Mesendoderm (in vitro differentiated cells): ENCODE data around the gene GPR62.

ENCODE experiments used
- DNase-seq: peaks from one replicate; pipeline ENCODE4 v3.0.0; 2013
- H2AK5ac ChIP-seq: 2 replicates; pipeline ENCODE4 v1.6.1; 2013; ENCODE audit warnings: low read length, inconsistent platforms
- H2BK120ac ChIP-seq: 2 replicates; pipeline ENCODE4 v1.6.1; 2013; ENCODE audit warnings: low read depth, mild to moderate bottlenecking, low read length, moderate library complexity, mixed read lengths
- H2BK15ac ChIP-seq: replicated peaks from 2 replicates; pipeline ENCODE4 v1.6.1; 2013; ENCODE audit warnings: low read depth, mild to moderate bottlenecking, moderate library complexity
- H2BK5ac ChIP-seq: 2 replicates; pipeline ENCODE4 v1.6.1; 2013; ENCODE audit warnings: low read length, inconsistent platforms
- H3K18ac ChIP-seq: 2 replicates; pipeline ENCODE4 v1.6.1; 2013; ENCODE audit warnings: mild to moderate bottlenecking, low read length, mixed read lengths
- H3K23ac ChIP-seq: one replicate; pipeline ENCODE4 v1.6.1; 2013; ENCODE audit warnings: low read length
- H3K27ac ChIP-seq: 2 replicates; pipeline ENCODE4 v1.5.1; 2013; ENCODE audit warnings: low read depth, mild to moderate bottlenecking, inconsistent platforms, low read length, moderate library complexity
- H3K27me3 ChIP-seq: 2 replicates; pipeline ENCODE4 v1.6.1; 2013; ENCODE audit warnings: low read length, control low read depth, mild to moderate bottlenecking, inconsistent platforms; ENCODE audit not compliant: insufficient read depth, poor library complexity
- H3K36me3 ChIP-seq: 2 replicates; pipeline ENCODE4 v1.6.1; 2013; ENCODE audit warnings: low read length, inconsistent platforms; ENCODE audit not compliant: control insufficient read depth, insufficient read depth
- H3K4ac ChIP-seq: one replicate; pipeline ENCODE4 v1.6.1; 2013; ENCODE audit warnings: low read depth, mild to moderate bottlenecking, low read length, moderate library complexity
- H3K4me1 ChIP-seq: 2 replicates; pipeline ENCODE4 v1.6.1; 2013; ENCODE audit warnings: low read depth, low read length, inconsistent platforms; ENCODE audit not compliant: control insufficient read depth
- H3K4me2 ChIP-seq: 2 replicates; pipeline ENCODE4 v1.6.1; 2013; ENCODE audit warnings: low read length
- H3K4me3 ChIP-seq: 2 replicates; pipeline ENCODE4 v1.5.1; 2013; ENCODE audit warnings: mild to moderate bottlenecking, low read length
- H3K56ac ChIP-seq: one replicate; pipeline ENCODE4 v1.6.1; 2013; ENCODE audit warnings: low read length
- H3K79me1 ChIP-seq: 2 replicates; pipeline ENCODE4 v1.6.1; 2013; ENCODE audit warnings: low read length, inconsistent platforms
- H3K79me2 ChIP-seq: 2 replicates; pipeline ENCODE4 v1.6.1; 2013; ENCODE audit warnings: mild to moderate bottlenecking, low read length; ENCODE audit not compliant: control insufficient read depth, insufficient read depth
- H3K9ac ChIP-seq: 2 replicates; pipeline ENCODE4 v1.6.1; 2013; ENCODE audit warnings: low read length, inconsistent platforms
- H4K5ac ChIP-seq: one replicate; pipeline ENCODE4 v1.6.1; 2013; ENCODE audit warnings: low read length
- H4K8ac ChIP-seq: one replicate; pipeline ENCODE4 v1.6.1; 2013; ENCODE audit warnings: low read depth, mild to moderate bottlenecking, control low read depth, low read length, moderate library complexity
- WGBS: extraction: QIAGEN DNeasy Blood & Tissue Kit; methylation state at CpG from one replicate; pipeline ENCODE4 v1.1.7; 2013; ENCODE audit warnings: low lambda C conversion rate, missing lambda C conversion rate; ENCODE audit not compliant: insufficient coverage; ENCODE audit errors: extremely low coverage; 5-methylcytosine and 5-hydroxymethylcytosine counted together

The GPR62 gene

DNA sequence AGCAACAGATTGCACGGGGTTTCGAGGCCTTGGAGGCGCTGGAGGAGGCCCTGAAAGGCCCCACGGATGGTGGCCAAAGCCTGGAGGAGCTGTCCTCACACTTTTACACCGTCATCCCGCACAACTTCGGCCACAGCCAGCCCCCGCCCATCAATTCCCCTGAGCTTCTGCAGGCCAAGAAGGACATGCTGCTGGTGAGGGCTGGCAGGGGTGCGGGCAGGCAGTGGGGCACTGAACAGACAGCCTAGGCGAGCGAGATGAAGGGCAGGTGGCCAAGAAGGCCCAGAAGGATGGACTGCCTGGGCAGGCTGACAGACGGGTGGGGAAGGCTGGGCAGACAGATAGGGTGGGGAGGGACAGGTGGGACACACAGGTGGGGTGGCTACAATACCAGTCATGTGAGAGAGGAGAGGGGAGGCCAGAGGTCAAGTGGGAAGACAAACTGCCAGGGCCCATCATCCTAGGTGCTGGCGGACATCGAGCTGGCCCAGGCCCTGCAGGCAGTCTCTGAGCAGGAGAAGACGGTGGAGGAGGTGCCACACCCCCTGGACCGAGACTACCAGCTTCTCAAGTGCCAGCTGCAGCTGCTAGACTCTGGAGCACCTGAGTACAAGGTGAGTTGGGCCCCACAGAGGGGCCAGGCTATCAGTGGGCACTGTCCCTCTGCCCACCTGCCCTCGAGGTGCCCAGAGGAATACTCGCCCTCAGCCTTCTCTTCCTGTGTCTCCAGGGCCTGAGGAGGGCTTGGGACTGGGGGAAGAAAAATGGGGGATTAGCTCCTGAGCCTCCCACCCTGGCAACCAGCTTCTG is 9.9 kb upstream of the GPR62 start:
- Histone ChIP-seq H2BK15ac (no peak overlapping the region), H2AK5ac (no peak overlapping the region), H3K4me1 (peaks cover 4% of the 10 kb centered on the region), H3K56ac (no peak overlapping the region), H3K27me3 (no peaks in the 10 kb centered on the region), H3K79me1 (peaks cover 5% of the 10 kb centered on the region), H3K79me2 (peaks cover 13% of the 10 kb centered on the region), H3K18ac (no peak overlapping the region), H3K4me2 (no peak overlapping the region), H4K5ac (no peak overlapping the region), H2BK120ac (no peak overlapping the region), H3K27ac (no peak overlapping the region), H3K9ac (no peak overlapping the region), H3K4ac (no peak overlapping the region), H3K23ac (no peak overlapping the region), H3K4me3 (no peak overlapping the region), H2BK5ac (no peak overlapping the region), H4K8ac (no peak overlapping the region), H3K36me3 (no peaks in the 10 kb centered on the region)
- DNase-seq: no peak
- WGBS: no CpG with 5 or more reads among the region's 18 CpGs

DNA sequence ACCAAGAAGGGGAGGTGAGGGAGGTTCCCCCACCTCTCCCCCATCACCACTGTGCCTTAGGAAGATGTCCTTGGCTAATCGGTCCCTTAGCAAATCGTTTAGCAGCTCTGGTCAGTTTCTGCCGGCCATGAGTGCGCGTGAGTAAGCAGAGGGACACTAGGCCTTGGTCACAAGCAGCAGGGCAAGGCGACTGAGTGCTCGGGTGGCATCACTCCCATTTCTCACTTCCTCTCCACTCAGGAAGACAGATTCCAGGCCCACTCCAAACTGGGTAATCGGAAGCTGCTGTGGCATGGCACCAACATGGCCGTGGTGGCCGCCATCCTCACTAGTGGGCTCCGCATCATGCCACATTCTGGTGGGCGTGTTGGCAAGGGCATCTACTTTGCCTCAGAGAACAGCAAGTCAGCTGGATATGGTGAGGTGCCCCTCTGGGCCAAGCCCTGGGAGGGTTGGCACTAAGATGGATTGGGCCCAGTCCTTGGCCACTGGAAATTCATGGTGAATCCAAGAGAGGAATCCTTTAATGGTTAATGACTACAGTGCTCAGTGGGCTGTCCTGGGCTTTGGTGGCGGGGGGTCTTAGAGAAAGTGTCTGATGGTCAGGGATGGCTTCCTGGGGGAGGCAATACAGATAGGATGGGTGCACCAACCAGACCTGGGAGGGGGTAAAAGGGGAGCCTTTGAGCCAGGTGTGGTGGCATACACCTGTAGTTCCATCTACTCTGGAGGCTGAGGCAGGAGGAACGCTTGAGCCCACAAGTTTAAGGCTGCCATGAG is 9.1 kb upstream of the GPR62 start:
- no peak overlapping the region for H2BK120ac ChIP-seq
- WGBS: no CpG with 5 or more reads among the region's 14 CpGs
- no peak overlapping the region for H2BK5ac ChIP-seq
- no peak overlapping the region for H2AK5ac ChIP-seq
- H4K5ac ChIP-seq: no peak overlapping the region
- H3K9ac ChIP-seq: no peak overlapping the region
- peaks cover under 1% of the 10 kb centered on the region for H3K79me1 ChIP-seq
- H3K4me2 ChIP-seq: no peak overlapping the region
- no peak overlapping the region for H3K4me3 ChIP-seq
- H3K27me3 ChIP-seq: no peaks in the 10 kb centered on the region
- no peak overlapping the region for H3K23ac ChIP-seq
- H4K8ac ChIP-seq: no peak overlapping the region
- H3K56ac ChIP-seq: no peak overlapping the region
- no peak overlapping the region for H2BK15ac ChIP-seq
- no peak overlapping the region for H3K18ac ChIP-seq
- no peak for DNase-seq
- no peaks in the 10 kb centered on the region for H3K36me3 ChIP-seq
- H3K79me2 ChIP-seq: peaks cover 5% of the 10 kb centered on the region
- H3K4ac ChIP-seq: no peak overlapping the region
- H3K4me1 ChIP-seq: peaks cover 2% of the 10 kb centered on the region
- H3K27ac ChIP-seq: no peak overlapping the region

DNA sequence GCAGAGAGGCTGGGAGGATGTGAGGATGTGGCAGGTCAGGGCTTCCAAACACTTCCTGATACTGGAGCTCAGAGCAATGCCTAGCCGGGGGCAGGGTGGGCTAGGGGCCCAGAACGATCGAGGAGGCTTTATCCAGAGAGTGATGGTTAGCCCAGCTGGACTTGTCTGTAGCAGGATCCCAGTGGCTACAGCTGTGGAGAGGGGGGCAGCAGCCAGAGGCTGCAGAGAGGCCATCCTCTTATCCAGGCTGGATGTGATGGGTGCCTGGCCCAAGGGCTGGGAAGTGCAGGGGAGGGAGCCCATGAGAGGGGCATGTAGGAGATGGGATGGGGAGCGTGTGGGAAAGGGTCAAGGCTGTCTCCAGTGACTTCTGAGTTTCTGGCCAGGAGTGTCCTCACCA is 8.4 kb upstream of the GPR62 start:
- H3K4me1 ChIP-seq: peaks cover 2% of the 10 kb centered on the region
- no peak overlapping the region for H2AK5ac ChIP-seq
- H2BK15ac ChIP-seq: no peak overlapping the region
- no peak overlapping the region for H4K5ac ChIP-seq
- no peak overlapping the region for H3K4ac ChIP-seq
- no peak overlapping the region for H3K4me2 ChIP-seq
- WGBS: no CpG with 5 or more reads among the region's 4 CpGs
- H3K36me3 ChIP-seq: no peaks in the 10 kb centered on the region
- no peak overlapping the region for H3K56ac ChIP-seq
- H3K79me1 ChIP-seq: no peaks in the 10 kb centered on the region
- H3K9ac ChIP-seq: no peak overlapping the region
- H4K8ac ChIP-seq: no peak overlapping the region
- H3K27ac ChIP-seq: no peak overlapping the region
- no peak overlapping the region for H3K23ac ChIP-seq
- H2BK120ac ChIP-seq: no peak overlapping the region
- H3K18ac ChIP-seq: no peak overlapping the region
- DNase-seq: no peak
- no peaks in the 10 kb centered on the region for H3K27me3 ChIP-seq
- no peak overlapping the region for H2BK5ac ChIP-seq
- H3K4me3 ChIP-seq: no peak overlapping the region
- no peaks in the 10 kb centered on the region for H3K79me2 ChIP-seq

DNA sequence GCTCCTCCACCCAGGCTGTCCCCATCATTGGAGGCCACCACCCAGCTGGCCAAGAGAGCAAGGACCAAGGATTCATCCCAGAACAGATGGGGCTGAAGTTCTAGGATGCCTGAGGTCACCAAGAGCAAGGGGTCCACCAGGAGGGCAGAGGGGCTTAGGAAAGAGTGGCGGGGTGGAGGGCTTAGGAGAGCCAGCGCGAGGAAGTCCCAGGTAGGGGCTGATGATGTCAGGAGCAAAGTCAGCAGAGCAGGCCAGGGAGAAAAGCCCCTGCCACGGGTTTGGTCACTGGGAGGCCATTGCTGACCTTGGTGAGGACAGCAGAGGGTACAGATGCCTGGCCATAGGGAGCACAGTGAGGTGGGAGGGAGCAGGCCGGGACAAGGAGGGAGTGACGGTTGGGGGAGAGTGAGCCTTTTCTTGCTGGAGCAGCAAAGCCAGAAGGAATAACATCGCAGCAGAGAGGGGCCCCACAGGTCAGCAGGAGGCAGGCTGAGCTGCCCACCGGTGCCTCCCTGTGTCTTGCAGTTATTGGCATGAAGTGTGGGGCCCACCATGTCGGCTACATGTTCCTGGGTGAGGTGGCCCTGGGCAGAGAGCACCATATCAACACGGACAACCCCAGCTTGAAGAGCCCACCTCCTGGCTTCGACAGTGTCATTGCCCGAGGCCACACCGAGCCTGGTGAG is 7.8 kb upstream of the GPR62 start:
- WGBS: no CpG with 5 or more reads among the region's 13 CpGs
- H2BK120ac ChIP-seq: no peak overlapping the region

DNA sequence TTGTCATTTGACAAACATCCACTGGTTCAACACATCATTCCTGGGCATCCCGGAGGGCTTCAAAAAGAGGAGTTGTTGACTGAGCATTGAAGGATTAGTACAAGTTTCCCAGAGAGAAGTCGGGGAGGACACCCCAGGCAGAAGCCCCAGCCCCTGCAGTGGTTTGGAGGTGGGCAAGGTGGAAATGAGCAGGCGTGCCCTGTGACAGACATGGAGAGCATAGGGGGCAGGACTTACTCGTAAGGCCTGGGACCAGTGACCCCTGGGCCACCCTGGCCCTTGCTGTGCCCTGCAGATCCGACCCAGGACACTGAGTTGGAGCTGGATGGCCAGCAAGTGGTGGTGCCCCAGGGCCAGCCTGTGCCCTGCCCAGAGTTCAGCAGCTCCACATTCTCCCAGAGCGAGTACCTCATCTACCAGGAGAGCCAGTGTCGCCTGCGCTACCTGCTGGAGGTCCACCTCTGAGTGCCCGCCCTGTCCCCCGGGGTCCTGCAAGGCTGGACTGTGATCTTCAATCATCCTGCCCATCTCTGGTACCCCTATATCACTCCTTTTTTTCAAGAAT is 7.1 kb upstream of the GPR62 start:
- Histone ChIP-seq H3K4me3 (no peak overlapping the region), H3K56ac (no peak overlapping the region)

More for the DNA sequence above, 7.8 kb upstream of the GPR62 start:
- Histone ChIP-seq H2AK5ac (no peak overlapping the region), H3K9ac (no peak overlapping the region), H3K27me3 (no peaks in the 10 kb centered on the region), H3K27ac (no peak overlapping the region), H3K4me2 (no peak overlapping the region), H3K4me3 (no peak overlapping the region), H3K4me1 (peaks cover 2% of the 10 kb centered on the region), H3K23ac (no peak overlapping the region), H2BK15ac (no peak overlapping the region), H4K5ac (no peak overlapping the region), H3K4ac (no peak overlapping the region), H3K56ac (no peak overlapping the region), H3K79me2 (no peaks in the 10 kb centered on the region), H3K18ac (no peak overlapping the region), H2BK5ac (no peak overlapping the region), H3K79me1 (no peaks in the 10 kb centered on the region), H3K36me3 (no peaks in the 10 kb centered on the region), H4K8ac (no peak overlapping the region)
- DNase-seq: no peak

More for the DNA sequence above, 7.1 kb upstream of the GPR62 start:
- WGBS: no CpG with 5 or more reads among the region's 10 CpGs
- H3K4ac ChIP-seq: no peak overlapping the region
- no peak overlapping the region for H3K9ac ChIP-seq
- no peak overlapping the region for H4K5ac ChIP-seq
- H3K4me1 ChIP-seq: no peaks in the 10 kb centered on the region
- no peaks in the 10 kb centered on the region for H3K36me3 ChIP-seq
- peaks cover 1% of the 10 kb centered on the region for H3K27me3 ChIP-seq
- no peak overlapping the region for H2BK15ac ChIP-seq
- DNase-seq: no peak
- H3K4me2 ChIP-seq: no peak overlapping the region
- no peak overlapping the region for H3K27ac ChIP-seq
- H3K23ac ChIP-seq: no peak overlapping the region
- H3K79me1 ChIP-seq: no peaks in the 10 kb centered on the region
- no peak overlapping the region for H2AK5ac ChIP-seq
- no peak overlapping the region for H2BK5ac ChIP-seq
- no peak overlapping the region for H4K8ac ChIP-seq
- H3K18ac ChIP-seq: no peak overlapping the region
- H3K79me2 ChIP-seq: no peaks in the 10 kb centered on the region
- no peak overlapping the region for H2BK120ac ChIP-seq
